ENCODE data around the gene AFM.

DNA sequence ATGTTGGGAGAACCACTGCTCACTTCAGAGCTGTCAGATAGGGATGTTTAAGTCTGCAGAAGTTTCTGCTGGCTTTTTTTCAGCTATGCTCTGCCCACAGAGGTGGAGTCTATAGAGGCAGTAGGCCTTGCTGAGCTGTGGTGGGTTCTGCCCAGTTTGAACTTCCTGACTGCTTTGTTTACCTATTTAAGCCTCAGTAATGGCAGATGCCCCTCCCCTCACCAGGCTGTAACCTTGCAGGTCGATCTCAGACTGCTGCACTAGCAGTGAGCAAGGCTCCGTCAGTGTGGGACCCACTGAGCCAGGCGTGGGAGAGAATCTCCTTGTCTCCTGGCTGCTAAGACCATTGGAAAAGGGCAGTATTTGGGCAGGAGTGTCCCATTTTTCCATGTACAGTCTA lies 36.8 kb downstream of the AFM start:
- no peak for TF ChIP-seq CTCF (IDR thresholded peaks at IDR 0.05; ENCODE audit: low read depth, low read length)
- no peak for TF ChIP-seq MYC (IDR thresholded peaks at IDR 0.05; ENCODE audit: low read depth, low read length)
- TF ChIP-seq POLR2A (IDR thresholded peaks at IDR 0.05; ENCODE audit: extremely low read depth, insufficient read length) = no peak

Measured in NB4 (cell line).